GM18873 (cell line): ENCODE measurements around the gene BABAM2.

Experiments
- ATAC-seq: cut with Tn5 transposase; IDR thresholded peaks from one replicate; pipeline ENCODE4 v1.9.1; 2021; ENCODE audit warnings: mild to moderate bottlenecking, moderate library complexity, moderate number of reproducible peaks; ENCODE audit not compliant: unreplicated experiment, low FRiP score

The BABAM2 gene

GRCh38 chr2:28174211-28174610 is 283.7 kb downstream of the BABAM2 start:
- no peak for ATAC-seq

- ATAC-seq = no peak
Observed at GRCh38 chr2:28175028-28175427, 284.5 kb downstream of the BABAM2 start.

DNA sequence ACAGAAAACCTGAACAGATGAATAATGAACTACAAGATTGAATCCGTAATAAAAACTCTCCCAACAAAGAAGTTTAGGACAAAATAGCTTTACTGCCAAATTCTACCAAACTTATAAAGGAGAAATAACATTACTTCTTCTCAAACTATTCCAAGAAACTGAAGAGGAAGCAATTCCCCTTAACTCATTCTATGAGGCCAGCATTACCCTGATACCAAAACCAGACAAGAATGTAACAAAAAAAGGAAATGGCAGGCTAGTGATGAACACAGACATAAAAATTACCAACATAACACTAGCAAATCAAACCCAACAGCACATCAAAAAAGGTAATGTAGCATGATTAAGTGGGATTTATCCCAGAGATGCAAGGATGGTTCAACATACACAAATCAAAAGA is 288.4 kb downstream of the BABAM2 start:
- ATAC-seq = no peak

DNA sequence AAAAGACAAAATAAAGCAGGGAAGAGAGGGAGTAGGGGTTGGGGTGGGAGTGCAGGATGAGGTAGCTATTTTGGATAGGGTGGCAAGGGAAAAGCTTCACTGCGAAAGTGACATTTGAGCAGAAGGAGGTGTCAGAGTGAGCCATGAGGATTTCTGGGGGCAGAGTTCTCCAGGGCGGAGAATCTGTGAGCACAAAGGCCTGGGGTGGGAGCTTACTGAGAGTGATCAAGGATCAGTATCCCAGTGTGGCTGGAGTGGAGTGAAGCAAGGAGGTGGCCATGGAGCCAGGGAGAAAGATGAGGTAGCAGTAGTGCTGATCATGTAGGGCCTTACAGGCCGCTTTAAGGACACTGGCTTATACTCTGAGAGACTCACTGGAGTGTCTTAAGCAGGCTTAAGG is 291.3 kb downstream of the BABAM2 start:
- ATAC-seq = no peak

DNA sequence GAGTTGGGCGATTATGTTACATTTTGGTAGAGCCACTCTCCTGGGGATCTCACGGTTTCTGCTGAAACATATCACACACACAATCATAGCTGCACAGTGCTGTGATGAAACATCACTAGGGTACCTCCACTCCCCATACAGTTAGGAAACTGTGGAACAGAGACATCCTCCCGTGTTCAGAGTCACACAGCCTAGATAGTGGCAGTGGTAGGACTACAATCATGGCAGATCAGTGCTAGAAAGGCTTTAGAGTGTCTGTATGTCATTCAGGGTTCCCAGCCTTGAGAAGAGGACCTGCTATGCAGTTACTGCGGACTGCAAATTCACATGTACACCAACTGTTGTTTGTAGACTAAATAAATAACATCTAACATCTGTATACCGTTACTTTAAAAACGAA is 291.8 kb downstream of the BABAM2 start:
- ATAC-seq = no peak

- ATAC-seq = no peak
Observed at GRCh38 chr2:28185153-28185552, 294.6 kb downstream of the BABAM2 start.

GRCh38 chr2:28185891-28186290 is 295.4 kb downstream of the BABAM2 start:
- ATAC-seq = no peak

- ATAC-seq = no peak
Observed at GRCh38 chr2:28187186-28187585, 296.7 kb downstream of the BABAM2 start.

DNA sequence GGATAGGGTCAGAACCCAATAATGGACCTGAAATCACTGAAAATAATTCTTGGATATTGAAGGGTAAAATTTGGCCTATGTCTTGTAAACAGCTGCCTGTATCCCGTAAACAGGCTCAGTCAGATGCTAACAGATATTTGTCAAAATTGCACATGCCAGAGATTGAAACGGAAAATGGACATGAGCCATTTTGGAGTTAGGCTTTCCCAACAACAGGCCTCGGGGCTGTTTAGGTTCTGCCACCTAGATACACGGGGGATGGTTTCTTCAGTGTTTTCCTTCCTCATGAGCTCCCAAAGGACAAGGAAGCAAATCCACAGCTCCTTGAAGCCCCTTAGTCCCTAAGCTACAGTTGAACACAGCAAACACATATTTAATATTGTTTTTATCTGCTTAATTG is 297.9 kb downstream of the BABAM2 start:
- ATAC-seq = no peak

DNA sequence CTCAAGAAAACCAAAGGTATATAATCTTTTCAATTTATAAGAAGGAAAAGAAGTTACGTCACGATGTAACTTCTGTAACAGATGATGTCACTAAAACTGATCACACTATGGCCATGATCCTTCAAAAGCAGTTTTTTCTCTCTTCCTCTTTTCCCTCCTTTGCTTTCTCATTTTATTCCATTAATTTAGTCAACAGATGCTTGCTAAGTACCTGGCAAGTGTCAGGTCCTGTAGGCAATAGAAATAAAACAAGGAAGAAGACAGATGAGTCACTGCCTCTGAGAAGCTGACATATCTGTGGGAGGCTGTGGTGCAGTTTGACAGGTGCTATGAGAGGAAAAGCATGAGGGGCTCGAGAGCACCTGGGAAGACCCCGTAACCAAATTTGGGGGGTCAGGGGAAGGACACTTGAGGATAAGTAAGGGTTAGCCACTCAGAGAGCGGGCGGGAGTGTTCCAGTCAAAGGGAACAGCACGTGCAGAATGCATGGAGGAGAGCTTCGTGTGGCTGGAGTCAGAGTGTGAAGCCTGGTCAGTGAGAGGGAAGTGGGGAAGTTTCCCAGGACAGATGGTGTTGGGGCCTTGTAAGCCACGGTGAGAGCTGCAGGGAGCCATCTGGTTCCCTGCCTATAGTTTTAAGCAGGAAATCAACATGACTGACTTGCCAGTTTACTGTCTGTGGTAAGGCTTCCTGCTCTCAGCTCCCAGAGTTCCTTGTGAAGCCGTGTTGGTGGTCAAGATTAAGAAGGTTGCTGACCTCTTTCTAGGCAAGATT is 303.3 kb downstream of the BABAM2 start:
- no peak for ATAC-seq

- no peak for ATAC-seq
Observed at GRCh38 chr2:28199995-28200679, 309.6 kb downstream of the BABAM2 start.

DNA sequence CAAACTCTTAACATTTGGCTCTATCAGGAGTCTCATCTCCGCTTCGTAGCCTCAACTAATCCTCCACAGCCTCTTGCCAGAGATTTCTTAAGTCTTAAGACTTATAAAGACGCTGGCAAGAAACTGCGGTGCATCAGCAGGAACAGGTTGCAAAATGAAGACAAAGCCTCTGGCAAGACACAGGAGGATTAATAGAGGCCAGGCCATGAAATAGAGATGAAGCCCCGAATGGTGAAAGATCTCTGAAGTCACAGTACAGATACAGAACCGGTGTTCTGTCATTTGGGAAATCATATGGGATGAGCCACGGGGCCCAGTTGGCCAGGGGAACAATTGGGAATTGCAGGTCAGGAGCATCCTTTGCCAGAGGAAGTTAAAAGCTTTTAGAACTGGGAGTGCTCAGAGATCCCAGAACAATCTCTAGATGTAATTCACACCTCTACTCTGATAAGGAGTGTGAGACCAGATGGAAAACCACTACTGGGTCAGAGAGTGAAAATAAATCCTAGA is 311.2 kb downstream of the BABAM2 start:
- no peak for ATAC-seq

DNA sequence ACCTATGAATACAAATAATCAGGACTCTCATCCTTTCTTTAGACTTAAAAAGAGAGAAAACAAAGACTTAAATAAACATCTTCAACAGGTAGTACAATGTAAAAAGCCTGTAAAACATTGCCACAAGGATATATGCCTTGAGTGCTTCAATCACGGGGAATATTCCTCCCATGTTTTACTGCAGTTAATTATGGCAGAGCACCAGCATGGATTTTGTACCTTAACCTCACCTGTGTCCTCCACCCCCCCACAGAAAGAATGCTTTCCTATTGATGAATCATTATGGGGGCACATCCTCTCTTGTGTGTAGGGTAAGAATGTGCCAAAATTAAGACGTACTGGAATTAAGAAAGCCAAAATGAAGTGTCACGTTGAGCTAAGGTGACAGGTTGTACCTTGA is 312.2 kb downstream of the BABAM2 start:
- ATAC-seq = no peak

DNA sequence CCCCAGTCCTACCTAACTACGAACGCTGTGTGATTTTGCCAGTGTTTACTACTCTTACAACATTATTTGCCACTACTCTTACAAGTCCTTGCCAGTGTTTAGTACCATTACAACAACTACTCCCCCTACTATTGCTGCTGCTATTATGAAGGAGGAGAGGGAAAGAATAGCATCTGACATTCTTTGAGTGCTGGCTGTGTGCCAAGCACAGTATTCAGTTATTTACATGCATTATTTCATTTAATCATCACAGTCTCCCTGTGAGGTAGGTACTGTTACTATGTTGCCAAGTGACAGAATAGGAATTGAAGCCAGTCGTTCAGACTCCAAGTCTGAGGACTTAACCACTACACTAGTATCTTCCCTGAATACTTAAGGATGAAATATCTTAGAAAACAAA is 316.2 kb downstream of the BABAM2 start:
- ATAC-seq = no peak

DNA sequence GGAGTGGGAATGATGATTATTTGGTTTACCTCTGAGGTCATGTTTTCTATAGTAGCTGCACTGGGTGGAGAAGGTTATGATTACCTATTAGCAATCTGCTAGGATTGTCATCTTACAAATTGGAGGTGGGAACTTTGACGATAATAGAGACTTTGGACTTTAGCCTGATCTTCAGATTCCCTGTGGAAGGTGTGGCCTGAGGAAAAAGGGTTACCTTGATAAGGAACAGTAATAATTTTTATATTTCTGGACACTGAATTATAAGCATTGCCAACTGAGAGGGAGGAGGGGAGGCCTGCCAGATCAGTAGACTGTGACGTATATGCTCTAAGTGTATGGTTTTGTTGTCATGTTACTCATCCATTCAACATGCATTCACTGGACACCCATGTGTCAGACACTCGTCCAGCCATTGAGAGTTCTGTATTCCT is 318.7 kb downstream of the BABAM2 start:
- ATAC-seq = no peak

GRCh38 chr2:28209864-28210263 is 319.3 kb downstream of the BABAM2 start:
- ATAC-seq = no peak

GRCh38 chr2:28210535-28210934 is 320.0 kb downstream of the BABAM2 start:
- ATAC-seq = no peak

GRCh38 chr2:28216331-28216730 is 325.8 kb downstream of the BABAM2 start:
- ATAC-seq = no peak

DNA sequence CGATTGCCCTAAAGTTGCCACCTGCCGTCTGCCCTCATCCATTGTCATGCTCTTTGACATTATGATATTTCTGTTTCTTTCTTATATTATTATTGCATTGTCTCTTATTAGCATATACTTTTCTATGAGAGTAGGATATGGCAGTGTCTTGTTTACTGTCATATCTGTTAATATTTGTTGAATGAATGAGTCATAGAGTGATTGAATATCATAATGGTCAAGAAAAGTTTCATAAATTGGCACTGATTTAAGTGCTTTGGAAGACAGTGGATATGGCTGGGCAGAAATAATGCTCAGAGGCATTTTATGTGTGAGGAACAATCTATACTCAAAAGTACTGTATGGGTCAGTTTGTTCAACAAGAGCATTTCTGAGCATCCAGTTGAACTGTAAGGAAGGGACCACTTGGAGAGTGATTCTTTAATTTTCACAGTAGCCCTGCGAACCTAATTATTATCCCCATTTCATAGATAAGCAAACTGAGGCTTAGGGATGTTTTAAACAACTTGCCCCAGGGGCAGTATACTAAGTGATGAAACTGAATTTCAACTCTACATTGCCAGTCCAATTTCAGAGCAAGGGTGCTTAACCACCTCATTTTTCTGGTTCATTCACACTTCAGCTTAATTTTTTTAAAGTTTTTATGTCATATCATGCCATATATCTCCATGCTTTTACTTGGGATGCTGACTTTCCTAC is 326.7 kb downstream of the BABAM2 start:
- no peak for ATAC-seq

DNA sequence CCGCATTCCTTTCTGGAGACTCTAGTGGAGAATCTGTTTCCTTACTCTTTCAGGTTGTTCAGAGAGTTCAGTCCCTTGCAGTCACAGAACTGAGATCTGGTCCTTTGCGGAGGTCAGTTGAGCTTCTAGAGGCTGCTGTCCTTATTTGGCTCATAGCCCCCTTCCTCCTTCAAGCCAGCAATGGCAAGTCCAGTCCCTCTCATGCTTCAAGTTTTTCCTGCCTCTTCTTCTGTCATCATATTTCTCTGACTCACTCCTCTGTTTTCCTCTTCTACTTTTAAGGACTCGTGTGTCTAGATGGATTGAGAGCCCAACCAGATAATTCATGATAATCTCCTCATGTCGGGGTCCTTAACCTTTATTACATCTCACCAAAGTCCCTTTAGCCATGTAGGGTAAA is 328.6 kb downstream of the BABAM2 start:
- ATAC-seq = no peak

- ATAC-seq = no peak
Observed at GRCh38 chr2:28219758-28220368, 329.3 kb downstream of the BABAM2 start.
